Measurements from ENCODE around the gene ARHGEF2. TPM values are rescaled to one million over a fixed set of nuclear protein-coding genes. Genes with fewer than 3 reads are reported as not detected.

Gene ARHGEF2
- total and polyA plus RNA-seq, 2 of the 13 experiments (the other 11 are each of a cell fraction or from before 2014, with no cell fraction given) = 16.1 to 32.1 TPM

- TF ChIP-seq NFAT5 (CRISPR knock-in tag; IDR thresholded peaks at IDR 0.05) = no peak
- TF ChIP-seq NR2F1 (CRISPR knock-in tag; IDR thresholded peaks at IDR 0.05) = no peak
- TF ChIP-seq, protein P1, sequence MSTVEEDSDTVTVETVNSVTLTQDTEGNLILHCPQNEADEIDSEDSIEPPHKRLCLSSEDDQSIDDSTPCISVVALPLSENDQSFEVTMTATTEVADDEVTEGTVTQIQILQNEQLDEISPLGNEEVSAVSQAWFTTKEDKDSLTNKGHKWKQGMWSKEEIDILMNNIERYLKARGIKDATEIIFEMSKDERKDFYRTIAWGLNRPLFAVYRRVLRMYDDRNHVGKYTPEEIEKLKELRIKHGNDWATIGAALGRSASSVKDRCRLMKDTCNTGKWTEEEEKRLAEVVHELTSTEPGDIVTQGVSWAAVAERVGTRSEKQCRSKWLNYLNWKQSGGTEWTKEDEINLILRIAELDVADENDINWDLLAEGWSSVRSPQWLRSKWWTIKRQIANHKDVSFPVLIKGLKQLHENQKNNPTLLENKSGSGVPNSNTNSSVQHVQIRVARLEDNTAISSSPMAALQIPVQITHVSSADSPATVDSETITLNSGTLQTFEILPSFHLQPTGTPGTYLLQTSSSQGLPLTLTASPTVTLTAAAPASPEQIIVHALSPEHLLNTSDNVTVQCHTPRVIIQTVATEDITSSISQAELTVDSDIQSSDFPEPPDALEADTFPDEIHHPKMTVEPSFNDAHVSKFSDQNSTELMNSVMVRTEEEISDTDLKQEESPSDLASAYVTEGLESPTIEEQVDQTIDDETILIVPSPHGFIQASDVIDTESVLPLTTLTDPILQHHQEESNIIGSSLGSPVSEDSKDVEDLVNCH (CRISPR knock-in tag; IDR thresholded peaks at IDR 0.05) = no peak
- no peak for TF ChIP-seq REXO4 (CRISPR knock-in tag; IDR thresholded peaks at IDR 0.05; ENCODE audit: borderline replicate concordance)
- TF ChIP-seq RELA (CRISPR knock-in tag; IDR thresholded peaks at IDR 0.05) = no peak
- TF ChIP-seq ZNF30 (CRISPR knock-in tag; IDR thresholded peaks at IDR 0.05) = no peak
- TF ChIP-seq, protein P2, sequence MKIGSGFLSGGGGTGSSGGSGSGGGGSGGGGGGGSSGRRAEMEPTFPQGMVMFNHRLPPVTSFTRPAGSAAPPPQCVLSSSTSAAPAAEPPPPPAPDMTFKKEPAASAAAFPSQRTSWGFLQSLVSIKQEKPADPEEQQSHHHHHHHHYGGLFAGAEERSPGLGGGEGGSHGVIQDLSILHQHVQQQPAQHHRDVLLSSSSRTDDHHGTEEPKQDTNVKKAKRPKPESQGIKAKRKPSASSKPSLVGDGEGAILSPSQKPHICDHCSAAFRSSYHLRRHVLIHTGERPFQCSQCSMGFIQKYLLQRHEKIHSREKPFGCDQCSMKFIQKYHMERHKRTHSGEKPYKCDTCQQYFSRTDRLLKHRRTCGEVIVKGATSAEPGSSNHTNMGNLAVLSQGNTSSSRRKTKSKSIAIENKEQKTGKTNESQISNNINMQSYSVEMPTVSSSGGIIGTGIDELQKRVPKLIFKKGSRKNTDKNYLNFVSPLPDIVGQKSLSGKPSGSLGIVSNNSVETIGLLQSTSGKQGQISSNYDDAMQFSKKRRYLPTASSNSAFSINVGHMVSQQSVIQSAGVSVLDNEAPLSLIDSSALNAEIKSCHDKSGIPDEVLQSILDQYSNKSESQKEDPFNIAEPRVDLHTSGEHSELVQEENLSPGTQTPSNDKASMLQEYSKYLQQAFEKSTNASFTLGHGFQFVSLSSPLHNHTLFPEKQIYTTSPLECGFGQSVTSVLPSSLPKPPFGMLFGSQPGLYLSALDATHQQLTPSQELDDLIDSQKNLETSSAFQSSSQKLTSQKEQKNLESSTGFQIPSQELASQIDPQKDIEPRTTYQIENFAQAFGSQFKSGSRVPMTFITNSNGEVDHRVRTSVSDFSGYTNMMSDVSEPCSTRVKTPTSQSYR (CRISPR knock-in tag; IDR thresholded peaks at IDR 0.05; ENCODE audit: borderline replicate concordance) = no peak
- no peak for TF ChIP-seq ZBTB21 (CRISPR knock-in tag; IDR thresholded peaks at IDR 0.05)
- TF ChIP-seq ADNP (CRISPR knock-in tag; IDR thresholded peaks at IDR 0.05) = no peak
- no peak for TF ChIP-seq MBNL3 (CRISPR knock-in tag; conservative IDR thresholded peaks at IDR 0.05)
These were observed 20.9 kb downstream of the ARHGEF2 start (continued) for GRCh38 chr1:155957411-155957915.

Measured in HepG2 (cell line).